Measurements from ENCODE around the gene MRPL50.

DNA sequence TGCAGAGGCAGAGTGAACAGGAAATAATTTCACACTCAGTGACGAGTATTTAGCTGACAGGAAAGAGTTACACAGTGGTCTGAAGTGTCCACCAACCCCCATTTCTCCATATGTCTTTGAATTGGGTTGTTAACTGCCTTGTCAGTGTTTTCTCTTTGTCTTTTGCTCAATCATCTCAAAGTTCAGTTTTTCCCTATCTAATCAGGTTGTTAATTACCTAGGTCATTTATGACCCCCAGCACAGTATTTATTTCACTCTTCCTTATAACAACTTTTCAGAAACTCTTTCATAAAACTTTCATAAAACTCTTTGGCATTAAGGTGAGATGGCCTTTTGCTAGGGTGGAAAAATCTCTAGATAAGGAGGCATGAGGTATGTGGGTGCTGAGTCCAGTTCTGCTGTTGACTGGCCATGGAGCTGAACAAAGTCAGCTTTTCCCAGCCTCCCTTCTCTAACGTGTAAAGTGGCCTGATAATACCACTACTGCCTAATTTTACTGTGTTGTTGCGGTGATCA lies 42.4 kb upstream of the MRPL50 start:
- TF ChIP-seq, protein P1, sequence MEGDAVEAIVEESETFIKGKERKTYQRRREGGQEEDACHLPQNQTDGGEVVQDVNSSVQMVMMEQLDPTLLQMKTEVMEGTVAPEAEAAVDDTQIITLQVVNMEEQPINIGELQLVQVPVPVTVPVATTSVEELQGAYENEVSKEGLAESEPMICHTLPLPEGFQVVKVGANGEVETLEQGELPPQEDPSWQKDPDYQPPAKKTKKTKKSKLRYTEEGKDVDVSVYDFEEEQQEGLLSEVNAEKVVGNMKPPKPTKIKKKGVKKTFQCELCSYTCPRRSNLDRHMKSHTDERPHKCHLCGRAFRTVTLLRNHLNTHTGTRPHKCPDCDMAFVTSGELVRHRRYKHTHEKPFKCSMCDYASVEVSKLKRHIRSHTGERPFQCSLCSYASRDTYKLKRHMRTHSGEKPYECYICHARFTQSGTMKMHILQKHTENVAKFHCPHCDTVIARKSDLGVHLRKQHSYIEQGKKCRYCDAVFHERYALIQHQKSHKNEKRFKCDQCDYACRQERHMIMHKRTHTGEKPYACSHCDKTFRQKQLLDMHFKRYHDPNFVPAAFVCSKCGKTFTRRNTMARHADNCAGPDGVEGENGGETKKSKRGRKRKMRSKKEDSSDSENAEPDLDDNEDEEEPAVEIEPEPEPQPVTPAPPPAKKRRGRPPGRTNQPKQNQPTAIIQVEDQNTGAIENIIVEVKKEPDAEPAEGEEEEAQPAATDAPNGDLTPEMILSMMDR (IDR thresholded peaks at IDR 0.05) = no peak
- no peak for TF ChIP-seq POLR2A (IDR thresholded peaks at IDR 0.05)
